ENCODE measurements around the gene DUT.

The DUT gene

GRCh38 chr15:48313216-48313615 lies 18.0 kb upstream of the DUT start:
- no peak for ATAC-seq
- TF ChIP-seq ZNF70 (CRISPR knock-in tag; IDR thresholded peaks at IDR 0.05) (no peak), PPARA (CRISPR knock-in tag; IDR thresholded peaks at IDR 0.05; ENCODE audit: borderline replicate concordance) (no peak), OSR1 (CRISPR knock-in tag; IDR thresholded peaks at IDR 0.05) (no peak), BACH2 (CRISPR knock-in tag; IDR thresholded peaks at IDR 0.05; ENCODE audit: borderline replicate concordance) (no peak)

GRCh38 chr15:48315041-48315440 lies 16.2 kb upstream of the DUT start:
- ATAC-seq = no peak
- no peak for TF ChIP-seq TSHZ2 (CRISPR knock-in tag; IDR thresholded peaks at IDR 0.05)
- TF ChIP-seq ZNF70 (CRISPR knock-in tag; IDR thresholded peaks at IDR 0.05) = no peak
- no peak for TF ChIP-seq ESRRG (CRISPR knock-in tag; IDR thresholded peaks at IDR 0.05)

GRCh38 chr15:48317221-48317620 lies 14.0 kb upstream of the DUT start:
- ATAC-seq = no peak
- no peak for TF ChIP-seq TOX (CRISPR knock-in tag; IDR thresholded peaks at IDR 0.05; ENCODE audit: borderline replicate concordance)
- no peak for TF ChIP-seq ZNF70 (CRISPR knock-in tag; IDR thresholded peaks at IDR 0.05)
- no peak for TF ChIP-seq GLIS3 (CRISPR knock-in tag; IDR thresholded peaks at IDR 0.05)

GRCh38 chr15:48318131-48318530 lies 13.1 kb upstream of the DUT start:
- ATAC-seq = no peak
- no peak for TF ChIP-seq TOX (CRISPR knock-in tag; IDR thresholded peaks at IDR 0.05; ENCODE audit: borderline replicate concordance)
- TF ChIP-seq ZFP3 (CRISPR knock-in tag; IDR thresholded peaks at IDR 0.05) = no peak
- no peak for TF ChIP-seq ISL1 (CRISPR knock-in tag; IDR thresholded peaks at IDR 0.05)
- no peak for TF ChIP-seq SNAI2 (CRISPR knock-in tag; IDR thresholded peaks at IDR 0.05)
- no peak for TF ChIP-seq ARNTL (CRISPR knock-in tag; IDR thresholded peaks at IDR 0.05; ENCODE audit: borderline replicate concordance, low read depth)
- no peak for TF ChIP-seq POU6F1 (CRISPR knock-in tag; IDR thresholded peaks at IDR 0.05; ENCODE audit: borderline replicate concordance, low read depth)
- no peak for TF ChIP-seq GLIS3 (CRISPR knock-in tag; IDR thresholded peaks at IDR 0.05)
- TF ChIP-seq PPARA (CRISPR knock-in tag; IDR thresholded peaks at IDR 0.05; ENCODE audit: borderline replicate concordance) = no peak
- no peak for TF ChIP-seq ESRRG (CRISPR knock-in tag; IDR thresholded peaks at IDR 0.05)
- no peak for TF ChIP-seq PATZ1 (CRISPR knock-in tag; IDR thresholded peaks at IDR 0.05; ENCODE audit: borderline replicate concordance)
- no peak for TF ChIP-seq ZC3H10 (CRISPR knock-in tag; IDR thresholded peaks at IDR 0.05)
- TF ChIP-seq TCF4 (CRISPR knock-in tag; IDR thresholded peaks at IDR 0.05; ENCODE audit: borderline replicate concordance) = no peak
- TF ChIP-seq ZNF565 (CRISPR knock-in tag; conservative IDR thresholded peaks at IDR 0.05; ENCODE audit: low read depth) = no peak
- TF ChIP-seq BACH2 (CRISPR knock-in tag; IDR thresholded peaks at IDR 0.05; ENCODE audit: borderline replicate concordance) = no peak

- TF ChIP-seq BACH2 (CRISPR knock-in tag; IDR thresholded peaks at IDR 0.05; ENCODE audit: borderline replicate concordance) (no peak), PATZ1 (CRISPR knock-in tag; IDR thresholded peaks at IDR 0.05; ENCODE audit: borderline replicate concordance) (no peak), POU6F1 (CRISPR knock-in tag; IDR thresholded peaks at IDR 0.05; ENCODE audit: borderline replicate concordance, low read depth) (no peak), PPARA (CRISPR knock-in tag; IDR thresholded peaks at IDR 0.05; ENCODE audit: borderline replicate concordance) (no peak), ZFP3 (CRISPR knock-in tag; IDR thresholded peaks at IDR 0.05) (no peak), ISL1 (CRISPR knock-in tag; IDR thresholded peaks at IDR 0.05) (no peak), TSHZ2 (CRISPR knock-in tag; IDR thresholded peaks at IDR 0.05) (no peak), ZNF70 (CRISPR knock-in tag; IDR thresholded peaks at IDR 0.05) (no peak), TOX (CRISPR knock-in tag; IDR thresholded peaks at IDR 0.05; ENCODE audit: borderline replicate concordance) (no peak)
- no peak for ATAC-seq
Observed at GRCh38 chr15:48323294-48323693, 7.9 kb upstream of the DUT start.
